ENCODE measurements around the gene FRAS1.
"Not testable (repeated sequence)": the region's sequence is repeated elsewhere in the genome, so short reads cannot be mapped to it uniquely, and the experiment has no call there.

FRAS1 gene

GRCh38 chr4:78292341-78292740 is 235.2 kb downstream of the FRAS1 start:
- DNase-seq (ENCODE audit: low read depth in 3 of 3): no peak

- DNase-seq (ENCODE audit: low read depth in 3 of 3): no peak
Measured at GRCh38 chr4:78292856-78293255, 235.7 kb downstream of the FRAS1 start.

GRCh38 chr4:78293348-78293747 is 236.2 kb downstream of the FRAS1 start:
- DNase-seq (ENCODE audit: low read depth in 3 of 3): no peak

GRCh38 chr4:78293821-78294301 is 236.7 kb downstream of the FRAS1 start:
- no peak for DNase-seq (ENCODE audit: low read depth in 3 of 3)

- no peak for DNase-seq (ENCODE audit: low read depth in 3 of 3)
Measured at GRCh38 chr4:78296261-78296660, 239.1 kb downstream of the FRAS1 start.

- no peak for DNase-seq (ENCODE audit: low read depth in 3 of 3)
Measured at GRCh38 chr4:78297116-78297800, 240.1 kb downstream of the FRAS1 start.

- DNase-seq (ENCODE audit: low read depth in 3 of 3): no peak
Measured at GRCh38 chr4:78298618-78299017, 241.5 kb downstream of the FRAS1 start.

- no peak for DNase-seq (ENCODE audit: low read depth in 3 of 3)
Measured at GRCh38 chr4:78299565-78299972, 242.4 kb downstream of the FRAS1 start.

- DNase-seq (ENCODE audit: low read depth in 3 of 3): not testable (repeated sequence)
Measured at GRCh38 chr4:78307263-78307662, 250.1 kb downstream of the FRAS1 start.

- DNase-seq (ENCODE audit: low read depth in 3 of 3): no peak
Measured at GRCh38 chr4:78308517-78308916, 251.4 kb downstream of the FRAS1 start.

GRCh38 chr4:78309352-78309751 is 252.2 kb downstream of the FRAS1 start:
- no peak for DNase-seq (ENCODE audit: low read depth in 3 of 3)

GRCh38 chr4:78310007-78310739 is 253.1 kb downstream of the FRAS1 start:
- DNase-seq (ENCODE audit: low read depth in 3 of 3): no peak

GRCh38 chr4:78310740-78311115 is 253.6 kb downstream of the FRAS1 start:
- DNase-seq (ENCODE audit: low read depth in 3 of 3): no peak

GRCh38 chr4:78311306-78311705 is 254.2 kb downstream of the FRAS1 start:
- no peak for DNase-seq (ENCODE audit: low read depth in 3 of 3)

GRCh38 chr4:78312989-78313753 is 256.0 kb downstream of the FRAS1 start:
- DNase-seq (ENCODE audit: low read depth in 3 of 3): no peak

- no peak for DNase-seq (ENCODE audit: low read depth in 3 of 3)
Measured at GRCh38 chr4:78313754-78314120, 256.6 kb downstream of the FRAS1 start.

GRCh38 chr4:78318126-78318525 is 261.0 kb downstream of the FRAS1 start:
- no peak for DNase-seq (ENCODE audit: low read depth in 3 of 3)

- DNase-seq (ENCODE audit: low read depth in 3 of 3): no peak
Measured at GRCh38 chr4:78320349-78320935, 263.3 kb downstream of the FRAS1 start.

- no peak for DNase-seq (ENCODE audit: low read depth in 3 of 3)
Measured at GRCh38 chr4:78322032-78322431, 264.9 kb downstream of the FRAS1 start.

GRCh38 chr4:78323439-78323838 is 266.3 kb downstream of the FRAS1 start:
- DNase-seq (ENCODE audit: low read depth in 3 of 3): no peak

GRCh38 chr4:78324625-78325024 is 267.5 kb downstream of the FRAS1 start:
- no peak for DNase-seq (ENCODE audit: low read depth in 3 of 3)

Data from stimulated activated CD4-positive, alpha-beta T cell treated with anti-CD3 and anti-CD28 coated beads, TNF-alpha, amount 100 ng/mL, for 48 hours (primary cell).